Common myeloid progenitor, CD34-positive (primary cell): Measurements from ENCODE around the gene EIF4EBP2.

Experiments
- CTCF ChIA-PET: fragments of 350-600 bp; sonication (Branson Sonifier 250); formaldehyde crosslinking; loops from one replicate; lab custom pipeline; 2021; ENCODE audit warnings: antibody characterized with exemption; lab: Charles Lee
- POLR2A ChIA-PET: fragments of 350-600 bp; sonication (Branson Sonifier 250); formaldehyde crosslinking; loops from one replicate; lab custom pipeline; 2021; ENCODE audit warnings: antibody characterized with exemption; lab: Charles Lee
- DNase-seq, 3 donors: peaks; one replicate each; pipeline versions ENCODE4 v3.0.0 to v3.0.0-alpha.2; 2013
- H3K27ac ChIP-seq, 2 experiments: 1 replicate in 1 of 2; 2 replicates in 1 of 2; pipeline ENCODE4 v1.7.0; 2013; ENCODE audit warnings: inconsistent platforms in 2 of 2, low read length in 2 of 2, mild to moderate bottlenecking in 2 of 2, low read depth in 1 of 2, moderate library complexity in 1 of 2; ENCODE audit not compliant: severe bottlenecking in 2 of 2, insufficient read depth in 1 of 2, poor library complexity in 1 of 2
- H3K27me3 ChIP-seq, 5 experiments: replicated peaks in 2 of 5; 1 replicate in 3 of 5; 2 replicates in 2 of 5; pipeline versions ENCODE4 v1.6.1 to v1.7.0; 2013; ENCODE audit warnings: low read length in 4 of 5, mild to moderate bottlenecking in 2 of 5, moderate library complexity in 2 of 5, inconsistent platforms in 1 of 5; ENCODE audit not compliant: insufficient read depth in 5 of 5, control insufficient read depth in 4 of 5
- H3K36me3 ChIP-seq, 4 experiments: 1 replicate in 2 of 4; 2 replicates in 2 of 4; pipeline versions ENCODE4 v1.6.1 to v1.7.0; 2013; ENCODE audit warnings: low read length in 3 of 4, control low read depth in 1 of 4, mild to moderate bottlenecking in 1 of 4; ENCODE audit not compliant: control insufficient read depth in 4 of 4, insufficient read depth in 4 of 4
- H3K4me1 ChIP-seq, 4 experiments: 1 replicate in 3 of 4; 2 replicates in 1 of 4; pipeline versions ENCODE4 v1.6.1 to v1.7.1; 2013; ENCODE audit warnings: low read length in 3 of 4, mild to moderate bottlenecking in 3 of 4, control low read depth in 1 of 4, inconsistent platforms in 1 of 4, moderate library complexity in 1 of 4; ENCODE audit not compliant: control insufficient read depth in 4 of 4, insufficient read depth in 4 of 4; ENCODE audit errors: control extremely low read depth in 1 of 4
- H3K4me3 ChIP-seq, 7 experiments: 1 replicate in 4 of 7; 2 replicates in 3 of 7; pipeline versions ENCODE4 v1.5.1 to v1.7.0; 2013; ENCODE audit warnings: mild to moderate bottlenecking in 7 of 7, low read length in 6 of 7, moderate library complexity in 6 of 7, inconsistent platforms in 2 of 7, low read depth in 2 of 7, control low read depth in 1 of 7; ENCODE audit not compliant: insufficient read depth in 4 of 7, control insufficient read depth in 1 of 7; ENCODE audit errors: extremely low read depth in 1 of 7
- H3K9me3 ChIP-seq, 5 experiments: 1 replicate in 4 of 5; 2 replicates in 1 of 5; pipeline versions ENCODE4 v1.6.1 to v1.7.1; 2013; ENCODE audit warnings: low read length in 4 of 5, mild to moderate bottlenecking in 2 of 5, inconsistent platforms in 1 of 5, low read depth in 1 of 5, moderate library complexity in 1 of 5; ENCODE audit not compliant: control insufficient read depth in 4 of 5, insufficient read depth in 2 of 5; ENCODE audit errors: control extremely low read depth in 1 of 5
- WGBS: methylation state at CpG from one replicate; pipeline ENCODE4 v1.1.5; 2013; ENCODE audit not compliant: insufficient coverage; 5-methylcytosine and 5-hydroxymethylcytosine counted together

Gene EIF4EBP2

DNA sequence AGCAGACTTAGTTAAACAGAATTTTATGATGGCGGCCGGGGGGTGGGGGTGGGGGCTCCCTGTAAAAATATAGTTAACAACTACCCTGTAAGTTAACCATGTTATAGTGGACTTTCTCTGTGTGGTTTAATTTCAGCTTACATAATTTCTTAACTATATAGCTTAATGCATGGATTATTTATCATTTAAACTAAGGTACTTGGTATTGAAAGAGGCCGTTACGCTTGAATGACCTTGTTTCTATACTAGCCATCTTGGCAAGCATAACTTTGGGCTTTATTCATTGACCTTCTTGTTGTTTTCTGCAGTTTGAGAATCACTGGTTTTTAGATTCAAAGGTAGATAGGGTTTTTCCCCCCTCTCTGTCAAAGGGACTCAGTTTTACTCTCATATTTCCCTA, 8.4 kb downstream of the EIF4EBP2 start:
- no peaks in the 10 kb centered on the region for H3K9me3 ChIP-seq
- no peaks in the 10 kb centered on the region for H3K4me1 ChIP-seq
- CTCF ChIA-PET, result interaction anchor here (1.2 to 1.3 kb wide), 3 partner anchors 9 to 19 kb away, joined by 3 to 5 read pairs (median 3); partner anchors contain the start of gene EIF4EBP2
- POLR2A ChIA-PET, result no interaction called here
- no peaks in the 10 kb centered on the region for H3K27me3 ChIP-seq
- no CpG with 5 or more reads among the region's 4 CpGs for WGBS
- H3K36me3 ChIP-seq, result peaks cover 0 to 8% (median 4%) of the 10 kb centered on the region in 4 experiments
- H3K4me3 ChIP-seq, result no peak overlapping the region
- DNase-seq, result no peak
- H3K27ac ChIP-seq, result no peak overlapping the region

GRCh38 chr10:70417568-70417967, 13.6 kb downstream of the EIF4EBP2 start:
- no peaks in the 10 kb centered on the region for H3K27me3 ChIP-seq
- H3K4me3 ChIP-seq, result no peak overlapping the region
- H3K27ac ChIP-seq, result no peak overlapping the region
- no peaks in the 10 kb centered on the region for H3K9me3 ChIP-seq
- POLR2A ChIA-PET, result interaction anchor here (0.5 kb wide), 1 partner anchor 935 kb away, joined by 3 read pairs; no protein-coding TSS in a partner anchor
- H3K4me1 ChIP-seq, result no peaks in the 10 kb centered on the region
- no peak for DNase-seq
- H3K36me3 ChIP-seq, result peaks cover 4 to 29% (median 17%) of the 10 kb centered on the region in 4 experiments
- WGBS, result no CpG with 5 or more reads among the region's 1 CpG
- CTCF ChIA-PET, result interaction anchor here (1.4 kb wide), 1 partner anchor 13 kb away, joined by 4 read pairs; no protein-coding TSS in a partner anchor

GRCh38 chr10:70418229-70418628, 14.3 kb downstream of the EIF4EBP2 start:
- ChIA-PET CTCF (interaction anchor here (1.4 kb wide), 1 partner anchor 13 kb away, joined by 4 read pairs; no protein-coding TSS in a partner anchor), POLR2A (no interaction called here)
- no peak for DNase-seq
- Histone ChIP-seq H3K4me3 (no peak overlapping the region), H3K4me1 (no peaks in the 10 kb centered on the region), H3K27ac (no peak overlapping the region), H3K9me3 (no peaks in the 10 kb centered on the region), H3K36me3 (peaks cover 6 to 33% (median 20%) of the 10 kb centered on the region in 4 experiments), H3K27me3 (no peaks in the 10 kb centered on the region)
- no CpG with 5 or more reads among the region's 1 CpG for WGBS

DNA sequence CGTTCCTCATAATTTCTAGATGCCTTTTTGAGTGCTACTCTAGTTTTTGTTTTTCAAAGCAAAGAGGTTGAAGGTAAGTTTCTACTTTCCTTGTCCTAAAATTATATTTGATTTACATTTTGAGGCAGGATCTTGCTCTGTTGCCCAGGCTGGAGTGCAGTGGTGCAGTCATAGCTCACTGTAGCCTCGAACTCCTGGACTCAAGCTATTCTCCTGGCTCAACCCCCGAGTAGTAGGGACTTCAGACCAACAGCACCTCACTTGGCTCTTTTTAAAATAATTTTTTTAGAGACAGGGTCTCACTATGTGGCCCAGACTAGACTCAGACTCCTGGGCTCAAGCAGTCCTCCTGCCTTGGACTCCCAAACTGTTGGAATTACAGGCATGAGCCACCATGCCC, 14.8 kb downstream of the EIF4EBP2 start:
- CTCF ChIA-PET, result interaction anchor here (1.4 kb wide), 1 partner anchor 14 kb away, joined by 4 read pairs; no protein-coding TSS in a partner anchor
- Histone ChIP-seq H3K9me3 (no peaks in the 10 kb centered on the region), H3K36me3 (peaks cover 11 to 35% (median 22%) of the 10 kb centered on the region in 4 experiments), H3K4me3 (no peak overlapping the region), H3K27ac (no peak overlapping the region), H3K4me1 (no peaks in the 10 kb centered on the region), H3K27me3 (no peaks in the 10 kb centered on the region)
- DNase-seq, result no peak
- POLR2A ChIA-PET, result no interaction called here
- 94% methylated on average over 3 of the region's 3 CpGs for WGBS

DNA sequence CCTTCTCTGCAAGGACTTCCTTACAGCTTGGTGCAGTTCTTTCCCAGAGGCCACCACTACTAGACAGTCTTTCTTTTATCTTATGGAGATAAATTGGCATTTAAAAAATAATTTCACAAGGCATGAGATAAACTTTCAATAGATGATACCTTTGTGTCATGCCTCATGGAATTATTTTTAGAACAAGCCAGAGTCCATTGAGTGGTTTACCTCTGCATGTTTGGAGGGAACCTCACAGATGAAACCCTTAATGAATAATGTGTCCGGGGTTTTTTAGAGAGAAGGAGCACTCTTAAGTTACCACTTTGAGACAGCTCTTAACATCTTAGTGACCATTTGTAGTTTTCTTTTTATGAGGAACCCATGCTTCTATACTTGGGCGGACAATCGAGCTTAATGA, 20.4 kb downstream of the EIF4EBP2 start:
- no peaks in the 10 kb centered on the region for H3K9me3 ChIP-seq
- no peak for DNase-seq
- no peak overlapping the region for H3K27ac ChIP-seq
- peaks cover 21 to 84% (median 52%) of the 10 kb centered on the region in 4 experiments for H3K36me3 ChIP-seq
- no peaks in the 10 kb centered on the region for H3K4me1 ChIP-seq
- ChIA-PET CTCF (interaction anchor here (0.6 to 1.8 kb wide), 6 partner anchors 7 to 291 kb away, joined by 3 to 4 read pairs (median 4); no protein-coding TSS in a partner anchor), POLR2A (no interaction called here)
- H3K4me3 ChIP-seq, result no peak overlapping the region
- no peaks in the 10 kb centered on the region for H3K27me3 ChIP-seq
- WGBS, result 93% methylated on average over 3 of the region's 3 CpGs

DNA sequence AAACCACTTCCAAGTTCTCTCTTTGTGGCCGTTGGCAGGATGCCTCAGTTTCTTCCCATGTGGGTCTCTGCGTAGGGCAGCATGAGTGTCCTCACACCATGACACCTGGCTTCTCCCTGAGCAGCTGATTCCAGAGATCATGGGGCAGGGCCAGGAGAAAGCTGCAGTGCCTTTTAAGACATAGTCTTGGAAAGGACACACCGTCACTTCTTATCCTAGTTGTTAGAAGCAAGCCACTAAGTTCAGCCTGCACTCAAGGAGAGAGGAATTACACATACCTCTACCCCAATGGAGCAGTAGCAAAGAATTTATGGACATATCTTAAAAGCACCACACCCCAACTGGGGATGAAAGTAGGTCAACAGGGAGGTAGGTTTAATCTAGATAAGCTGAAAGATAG, 21.2 kb downstream of the EIF4EBP2 start:
- H3K9me3 ChIP-seq, result no peaks in the 10 kb centered on the region
- H3K36me3 ChIP-seq, result peaks cover 21 to 86% (median 51%) of the 10 kb centered on the region in 4 experiments
- 98% methylated on average over 3 of the region's 3 CpGs for WGBS
- H3K27me3 ChIP-seq, result no peaks in the 10 kb centered on the region
- no peak overlapping the region for H3K27ac ChIP-seq
- POLR2A ChIA-PET, result interaction anchor here (1.8 kb wide), 1 partner anchor 19 kb away, joined by 3 read pairs; no protein-coding TSS in a partner anchor
- no peaks in the 10 kb centered on the region for H3K4me1 ChIP-seq
- DNase-seq, result no peak
- H3K4me3 ChIP-seq, result no peak overlapping the region
- CTCF ChIA-PET, result interaction anchor here (0.6 to 1.8 kb wide), 4 partner anchors 11 to 22 kb away, joined by 3 to 4 read pairs (median 4); no protein-coding TSS in a partner anchor

DNA sequence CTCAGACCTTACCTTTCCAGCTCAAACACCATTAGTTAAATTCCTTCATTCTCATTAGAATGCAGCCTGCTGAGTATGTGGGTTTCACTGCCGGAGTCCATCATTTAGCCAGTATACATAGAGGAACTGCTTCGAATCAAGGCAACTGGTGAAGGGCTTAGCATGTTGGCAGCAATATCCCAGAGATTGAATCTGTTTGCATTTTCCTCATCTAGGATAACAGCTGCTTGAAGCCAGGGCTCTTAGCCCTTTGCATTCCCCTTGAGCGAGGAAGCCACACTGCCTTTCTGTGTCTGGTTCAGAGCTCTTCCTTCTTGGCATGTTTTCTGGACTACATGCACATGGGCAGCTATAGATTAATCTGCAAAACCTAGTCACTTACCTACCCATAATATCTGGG, 22.9 kb downstream of the EIF4EBP2 start:
- Histone ChIP-seq H3K27ac (no peak overlapping the region), H3K27me3 (no peaks in the 10 kb centered on the region), H3K9me3 (no peaks in the 10 kb centered on the region), H3K4me1 (peaks cover 0 to 1% (median 0%) of the 10 kb centered on the region in 4 experiments), H3K36me3 (peaks cover 18 to 78% (median 43%) of the 10 kb centered on the region in 4 experiments), H3K4me3 (no peak overlapping the region)
- 100% methylated on average over 3 of the region's 3 CpGs for WGBS
- ChIA-PET CTCF (interaction anchor here (1.0 to 1.9 kb wide), 4 partner anchors 10 to 205 kb away, joined by 3 to 6 read pairs (median 4); no protein-coding TSS in a partner anchor), POLR2A (interaction anchor here (0.6 kb wide), 1 partner anchor 27 kb away, joined by 3 read pairs; no protein-coding TSS in a partner anchor)
- no peak for DNase-seq
